Mucosa of descending colon (tissue), 3 donors: ENCODE results near the gene DDX49. TPM values are rescaled to one million over a fixed set of nuclear protein-coding genes. Genes with fewer than 3 reads are reported as not detected.
A peak's percentile ranks its signal among the peaks of the same experiment; 100 is the strongest.

Source experiments
- ATAC-seq: fragments of 200-7000 bp; cut with Tn5 transposase; one replicate; pipeline ENCODE4 v1.9.1; 2020; ENCODE audit warnings: mild to moderate bottlenecking, moderate library complexity
- DNase-seq, 3 donors: peaks; one replicate each; pipeline ENCODE4 v3.0.0-alpha.2; 2020
- H3K36me3 ChIP-seq: fragments of 200-600 bp; one replicate; pipeline ENCODE4 v1.8.0; 2021; ENCODE audit warnings: low read depth, mild to moderate bottlenecking
- H3K4me1 ChIP-seq: fragments of 200-600 bp; one replicate; pipeline ENCODE4 v1.8.0; 2021; ENCODE audit warnings: low read depth, mild to moderate bottlenecking
- H3K4me3 ChIP-seq: fragments of 200-600 bp; one replicate; pipeline ENCODE4 v1.8.0; 2021; ENCODE audit warnings: mild to moderate bottlenecking
- H3K9me3 ChIP-seq: fragments of 200-600 bp; one replicate; pipeline ENCODE4 v1.8.0; 2021; ENCODE audit warnings: mild to moderate bottlenecking
- CTCF ChIP-seq: fragments of 200-600 bp; IDR thresholded peaks from one replicate; pipeline ENCODE4 v1.8.0; 2022; ENCODE audit warnings: antibody characterized with exemption, mild to moderate bottlenecking
- intact Hi-C, 2 donors: fragments of 100-400 bp; cut with DNase I in 1 of 2; cut with micrococcal nuclease in 1 of 2; formaldehyde crosslinking; loops; one replicate each; pipeline versions ENCODE4 v1.11.0 to v1.11.1; 2022; cut with DNase I, micrococcal nuclease
- total RNA-seq, 3 donors: library from RNA; stranded (reverse); fragmentation: NEBNext Ultra II Directional in 2 of 3; extraction: Animal tissue kit (Norgen Biotek cat#: 25700) in 2 of 3; gene quantifications; one replicate each; pipeline versions ENCODE4 v1.2.1 to v1.2.4, GENCODE V29; 2021 to 2023
- donor health status: DM: no; HTN: no; CAD: no; lungs with moderate emphysema.
- donor health status: DM: no; HTN: no; CAD: no.
- donor health status: DM: no; HTN: yes; CAD: no.

The DDX49 gene
- total RNA-seq, 3 donors from 2014 or later, result 37.4 to 47.3 (median 40.4) TPM

GRCh38 chr19:18895038-18895823 is 24.3 kb upstream of the DDX49 start:
- intact Hi-C loops, result no loop called here
- H3K9me3 ChIP-seq, result no peaks in the 10 kb centered on the region
- peaks cover 4% of the 10 kb centered on the region for H3K4me1 ChIP-seq
- H3K36me3 ChIP-seq, result no peaks in the 10 kb centered on the region
- H3K4me3 ChIP-seq, result no peak overlapping the region
- TF ChIP-seq CTCF, result no peak
- DNase-seq (peak in 1 of 3 donors; percentile 22), ATAC-seq (peak; percentile 35)

- Histone ChIP-seq H3K36me3 (no peaks in the 10 kb centered on the region), H3K4me3 (no peak within 1 kb of the TSS), H3K9me3 (no peaks in the 10 kb centered on the region), H3K4me1 (peaks cover 4% of the 10 kb centered on the region)
- DNase-seq (no peak), ATAC-seq (peak; percentile 8)
- intact Hi-C loops, result no loop called here
- no peak for TF ChIP-seq CTCF
Observed at GRCh38 chr19:18895824-18896341, 23.6 kb upstream of the DDX49 start, which contains the start of gene CERS1. CERS1 (minus strand) TSS chr19:18896158; CDS start chr19:18896072, 86 bp downstream.

GRCh38 chr19:18896421-18896841 is 23.1 kb upstream of the DDX49 start:
- H3K36me3 ChIP-seq, result no peaks in the 10 kb centered on the region
- no peak overlapping the region for H3K4me3 ChIP-seq
- ATAC-seq, result no peak
- TF ChIP-seq CTCF, result no peak
- H3K4me1 ChIP-seq, result peaks cover 4% of the 10 kb centered on the region
- intact Hi-C loops, result no loop called here
- no peaks in the 10 kb centered on the region for H3K9me3 ChIP-seq
- peak in 1 of 3 donors; percentile 26 for DNase-seq

DNA sequence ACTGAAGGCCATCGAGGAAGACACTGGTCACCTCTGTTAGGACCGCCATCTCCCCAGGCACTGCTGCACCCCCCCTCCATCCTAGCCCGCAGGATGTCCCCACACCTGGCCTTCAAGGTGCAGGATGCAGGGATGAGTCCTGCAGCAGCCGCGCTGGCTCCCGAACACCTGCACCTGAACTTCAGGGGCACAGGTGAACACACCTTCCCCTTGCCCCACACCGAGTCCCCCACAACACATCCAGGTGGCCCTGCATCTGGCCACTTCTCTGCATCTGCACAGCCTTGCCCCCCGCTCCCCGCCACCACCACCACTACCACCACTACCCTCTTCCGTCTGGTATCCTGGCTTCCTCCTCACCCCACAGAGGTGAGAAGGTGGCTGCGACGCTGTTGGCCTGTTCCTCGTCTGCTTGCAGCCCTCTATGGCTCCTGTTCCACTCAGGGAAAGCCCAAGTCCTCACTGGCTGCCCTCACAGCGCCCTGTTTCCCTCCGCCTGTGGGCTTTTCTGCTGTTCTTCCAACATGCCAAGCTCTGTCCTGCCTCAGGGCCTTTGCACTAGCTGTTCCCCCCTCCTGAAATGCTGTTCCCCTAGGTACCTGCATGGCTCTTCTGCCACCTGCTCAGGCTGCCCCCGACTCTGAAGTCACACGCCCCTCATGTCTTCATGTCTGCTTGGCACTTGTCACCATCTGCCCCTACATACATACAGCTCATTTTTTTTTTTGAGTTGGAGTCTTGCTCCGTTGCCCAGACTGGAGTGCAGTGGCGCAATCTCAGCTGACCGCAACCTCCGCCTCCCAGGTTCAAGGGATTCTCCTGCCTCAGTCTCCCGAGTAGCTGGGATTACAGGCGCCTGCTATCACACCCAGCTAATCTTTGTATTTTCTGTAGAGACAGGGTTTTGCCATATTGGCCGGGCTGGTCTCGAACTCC is 22.2 kb upstream of the DDX49 start:
- no peaks in the 10 kb centered on the region for H3K36me3 ChIP-seq
- H3K4me1 ChIP-seq, result peaks cover 4% of the 10 kb centered on the region
- intact Hi-C loops, result no loop called here
- ATAC-seq (no peak), DNase-seq (no peak)
- H3K4me3 ChIP-seq, result no peak overlapping the region
- H3K9me3 ChIP-seq, result no peaks in the 10 kb centered on the region
- TF ChIP-seq CTCF, result no peak

DNA sequence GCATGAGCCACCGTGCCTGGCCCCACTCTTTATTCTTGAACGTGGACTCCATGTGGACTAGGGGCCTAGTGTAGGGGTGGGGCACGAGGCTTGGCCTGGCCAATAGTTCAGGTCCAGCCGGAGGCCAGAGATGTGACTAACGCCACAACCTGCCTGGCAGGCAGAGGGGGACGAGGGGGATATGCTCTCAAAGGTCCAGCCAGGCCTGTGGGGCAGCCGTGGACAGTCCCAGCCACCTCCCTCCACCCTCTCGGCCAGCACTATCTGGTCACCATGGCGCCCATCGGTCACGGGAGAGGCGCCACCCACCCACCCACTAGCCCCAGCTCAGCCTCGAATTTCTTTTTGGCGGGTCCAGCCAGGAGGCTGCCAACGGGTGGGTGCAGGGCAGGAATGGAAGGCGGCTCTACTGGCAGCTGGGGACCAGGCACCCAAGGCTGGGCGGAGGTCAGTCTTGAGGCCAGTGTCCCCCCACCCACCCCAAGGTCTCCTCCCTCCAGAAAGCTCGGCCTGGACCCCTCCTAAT is 21.4 kb upstream of the DDX49 start:
- ATAC-seq, result no peak
- no peak for DNase-seq
- TF ChIP-seq CTCF, result no peak
- H3K4me1 ChIP-seq, result peaks cover 4% of the 10 kb centered on the region
- H3K4me3 ChIP-seq, result no peak overlapping the region
- H3K9me3 ChIP-seq, result no peaks in the 10 kb centered on the region
- H3K36me3 ChIP-seq, result no peaks in the 10 kb centered on the region
- intact Hi-C loops, result no loop called here
